K562 (cell line): ENCODE results near the gene AFF3.

ENCODE experiments used
- GTF2F1 ChIP-seq: IDR thresholded peaks from 2 replicates; pipeline ENCODE4 v1.6.1; 2011; ENCODE audit warnings: low read depth, low read length, improper control_type of control experiment
- RBM34 ChIP-seq: fragments of 200-400 bp; formaldehyde crosslinking; IDR thresholded peaks from 2 replicates; pipeline ENCODE4 v1.6.1; 2018; ENCODE audit warnings: low read length, borderline replicate concordance; ENCODE audit not compliant: insufficient read depth

GRCh38 chr2:99910902-99911301 is 231.5 kb downstream of the AFF3 start:
- no peak for TF ChIP-seq RBM34
- TF ChIP-seq GTF2F1: no peak
